HFFc6 (cell line): ENCODE measurements around the gene PREX1. TPM values are rescaled to one million over a fixed set of nuclear protein-coding genes. Genes with fewer than 3 reads are reported as not detected.

Source experiments
- DNase-seq: peaks from one replicate; pipeline ENCODE4 v3.0.0-alpha.2; 2018
- H3K27ac Mint-ChIP-seq: 2 replicates; pipeline ENCODE4 v1.8.0; 2020; ENCODE audit warnings: mild to moderate bottlenecking, mixed read lengths
- H3K27me3 Mint-ChIP-seq: 2 replicates; pipeline ENCODE4 v1.8.0; 2021; ENCODE audit warnings: mild to moderate bottlenecking, moderate library complexity, mixed read lengths; ENCODE audit not compliant: insufficient read depth
- H3K36me3 Mint-ChIP-seq: 2 replicates; pipeline ENCODE4 v1.8.0; 2021; ENCODE audit warnings: low read depth, mixed read lengths
- H3K4me1 Mint-ChIP-seq: 2 replicates; pipeline ENCODE4 v1.8.0; 2020; ENCODE audit warnings: low read depth, mixed read lengths
- H3K4me3 Mint-ChIP-seq: 2 replicates; pipeline ENCODE4 v1.8.0; 2020; ENCODE audit warnings: mild to moderate bottlenecking, moderate library complexity, mixed read lengths
- H3K9me3 Mint-ChIP-seq: 2 replicates; pipeline ENCODE4 v1.8.0; 2020; ENCODE audit warnings: mild to moderate bottlenecking, mixed read lengths
- total RNA-seq, 6 experiments: library from RNA; stranded (reverse); fragmentation: NEBNext Ultra II Directional; extraction: Animal tissue kit (Norgen Biotek cat#: 25700); gene quantifications; 2 replicates in 1 of 6; 3 replicates in 5 of 6; pipeline ENCODE4 v1.2.3, GENCODE V29; 2021
- TF ChIP-seq, protein P1 (sequence below): fragments of 200-600 bp; sonication (generic); IDR thresholded peaks from 2 replicates; pipeline ENCODE4 v1.5.0; 2021; ENCODE audit warnings: antibody characterized with exemption, mild to moderate bottlenecking

PREX1 gene
- total RNA-seq, 6 experiments from 2014 or later = 1.8 to 4.1 (median 2.8) TPM

DNA sequence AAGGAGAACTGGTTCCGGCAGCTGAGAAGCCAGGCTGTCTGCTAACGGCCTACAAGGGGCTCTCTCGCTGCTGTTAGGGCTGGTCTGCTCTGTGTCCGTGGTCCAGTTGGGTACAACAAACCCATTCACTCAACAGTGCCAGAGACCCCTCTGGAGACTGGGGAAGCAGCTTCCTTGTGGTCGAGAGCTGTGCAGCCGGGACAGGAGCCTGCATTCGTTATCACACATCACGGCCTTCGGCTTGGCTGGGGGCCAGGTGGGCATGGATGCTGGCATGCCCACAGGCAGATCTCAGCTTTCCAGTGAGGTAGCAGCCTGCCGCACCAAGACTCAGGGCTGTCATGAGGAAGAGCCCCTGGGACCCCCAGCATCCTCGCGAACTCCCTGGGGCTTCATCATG is 124.7 kb downstream of the PREX1 start:
- H3K36me3 Mint-ChIP-seq = no peaks in the 10 kb centered on the region
- no peak for DNase-seq
- no peak overlapping the region for H3K4me3 Mint-ChIP-seq
- TF ChIP-seq, protein P1, sequence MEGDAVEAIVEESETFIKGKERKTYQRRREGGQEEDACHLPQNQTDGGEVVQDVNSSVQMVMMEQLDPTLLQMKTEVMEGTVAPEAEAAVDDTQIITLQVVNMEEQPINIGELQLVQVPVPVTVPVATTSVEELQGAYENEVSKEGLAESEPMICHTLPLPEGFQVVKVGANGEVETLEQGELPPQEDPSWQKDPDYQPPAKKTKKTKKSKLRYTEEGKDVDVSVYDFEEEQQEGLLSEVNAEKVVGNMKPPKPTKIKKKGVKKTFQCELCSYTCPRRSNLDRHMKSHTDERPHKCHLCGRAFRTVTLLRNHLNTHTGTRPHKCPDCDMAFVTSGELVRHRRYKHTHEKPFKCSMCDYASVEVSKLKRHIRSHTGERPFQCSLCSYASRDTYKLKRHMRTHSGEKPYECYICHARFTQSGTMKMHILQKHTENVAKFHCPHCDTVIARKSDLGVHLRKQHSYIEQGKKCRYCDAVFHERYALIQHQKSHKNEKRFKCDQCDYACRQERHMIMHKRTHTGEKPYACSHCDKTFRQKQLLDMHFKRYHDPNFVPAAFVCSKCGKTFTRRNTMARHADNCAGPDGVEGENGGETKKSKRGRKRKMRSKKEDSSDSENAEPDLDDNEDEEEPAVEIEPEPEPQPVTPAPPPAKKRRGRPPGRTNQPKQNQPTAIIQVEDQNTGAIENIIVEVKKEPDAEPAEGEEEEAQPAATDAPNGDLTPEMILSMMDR = no peak
- H3K4me1 Mint-ChIP-seq = peaks cover 5% of the 10 kb centered on the region
- no peak overlapping the region for H3K27ac Mint-ChIP-seq
- H3K27me3 Mint-ChIP-seq = peaks cover 3% of the 10 kb centered on the region
- no peaks in the 10 kb centered on the region for H3K9me3 Mint-ChIP-seq

DNA sequence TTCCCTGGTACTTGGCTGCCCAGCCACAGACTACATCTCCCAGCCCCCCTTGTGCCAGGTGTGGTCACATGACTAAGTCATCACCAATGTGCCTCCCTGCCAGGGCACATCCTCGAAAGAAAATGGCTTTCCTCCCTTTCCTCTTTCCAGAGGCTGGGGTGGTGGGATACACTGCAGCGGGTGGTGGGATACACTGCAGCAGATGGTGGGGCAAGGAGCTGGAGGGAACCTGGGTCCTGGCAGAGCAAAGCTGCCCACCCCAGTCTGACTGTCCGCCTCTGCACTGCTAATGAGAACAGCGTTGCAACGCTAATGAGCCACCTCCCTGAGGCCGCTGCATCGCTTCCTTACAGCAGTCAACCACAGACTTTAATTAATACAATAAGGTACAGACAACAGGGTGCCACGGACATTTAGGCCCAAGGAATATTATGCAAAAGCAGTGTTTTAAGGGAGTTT is 125.3 kb downstream of the PREX1 start:
- Mint-ChIP-seq H3K36me3 (no peaks in the 10 kb centered on the region), H3K4me1 (peaks cover 11% of the 10 kb centered on the region), H3K27me3 (peaks cover 3% of the 10 kb centered on the region), H3K27ac (no peak overlapping the region), H3K9me3 (no peaks in the 10 kb centered on the region), H3K4me3 (no peak overlapping the region)
- DNase-seq = no peak
- TF ChIP-seq, protein P1 = no peak

DNA sequence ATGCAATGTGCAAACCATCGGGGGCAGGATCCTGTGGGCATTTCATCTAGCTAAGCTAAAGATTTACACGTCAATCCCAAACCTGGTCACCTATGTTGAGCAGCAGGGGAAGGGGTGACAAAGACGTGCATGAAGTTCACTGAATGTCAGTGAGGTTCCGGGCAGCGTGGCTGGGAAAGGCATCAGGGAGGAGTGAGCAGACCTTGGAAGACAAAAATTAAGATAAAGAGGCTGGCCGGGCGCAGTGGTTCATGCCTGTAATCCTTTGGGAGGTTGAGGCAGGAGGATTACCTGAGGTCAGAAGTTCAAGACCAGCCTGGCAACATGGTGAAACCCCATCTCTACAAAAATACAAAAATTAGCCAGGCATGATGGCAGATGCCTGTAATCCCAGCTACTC is 126.1 kb downstream of the PREX1 start:
- no peak overlapping the region for H3K4me3 Mint-ChIP-seq
- DNase-seq = no peak
- H3K36me3 Mint-ChIP-seq = no peaks in the 10 kb centered on the region
- peaks cover 12% of the 10 kb centered on the region for H3K4me1 Mint-ChIP-seq
- H3K27me3 Mint-ChIP-seq = peaks cover 3% of the 10 kb centered on the region
- H3K9me3 Mint-ChIP-seq = no peaks in the 10 kb centered on the region
- TF ChIP-seq, protein P1 = no peak
- no peak overlapping the region for H3K27ac Mint-ChIP-seq

DNA sequence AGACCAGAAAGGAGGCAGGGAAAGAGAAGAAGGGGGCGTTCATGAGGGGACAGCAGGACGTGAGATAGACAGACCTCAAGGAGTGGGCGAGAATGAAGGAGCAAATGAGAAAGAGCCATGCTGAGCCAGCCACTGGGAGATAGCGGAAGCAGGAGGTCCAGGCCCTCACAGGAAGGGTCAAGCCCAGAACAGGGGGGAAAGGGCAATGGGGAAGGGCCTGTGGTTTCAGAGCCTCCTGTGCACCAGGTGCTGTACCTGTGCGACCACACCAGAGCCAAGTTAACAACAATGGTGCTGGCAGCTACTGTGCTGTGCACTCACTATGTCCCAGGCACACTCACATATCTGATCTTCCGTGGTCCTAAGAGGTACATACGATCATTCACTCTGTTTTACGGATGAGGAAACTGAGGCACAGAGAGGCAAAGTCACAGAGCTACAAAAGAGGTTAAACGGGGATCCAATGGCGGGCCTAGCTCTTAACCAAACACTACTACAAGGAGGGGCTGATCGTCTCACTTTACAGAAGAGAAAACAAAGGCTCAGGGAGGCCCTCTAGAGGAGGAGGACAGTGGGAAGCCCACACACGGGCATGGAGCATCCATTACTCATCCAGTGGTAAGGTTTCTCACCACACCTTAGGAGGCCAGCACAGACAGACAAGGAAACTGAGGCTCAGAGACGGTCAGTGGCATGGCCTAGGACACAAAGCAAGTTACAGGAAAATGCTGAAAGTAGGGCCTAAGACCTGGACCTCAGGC is 129.1 kb downstream of the PREX1 start:
- Mint-ChIP-seq H3K4me1 (peaks cover 17% of the 10 kb centered on the region), H3K9me3 (no peaks in the 10 kb centered on the region), H3K4me3 (no peak overlapping the region), H3K36me3 (no peaks in the 10 kb centered on the region), H3K27ac (no peak overlapping the region), H3K27me3 (peaks cover 3% of the 10 kb centered on the region)
- DNase-seq = no peak
- TF ChIP-seq, protein P1 = no peak

DNA sequence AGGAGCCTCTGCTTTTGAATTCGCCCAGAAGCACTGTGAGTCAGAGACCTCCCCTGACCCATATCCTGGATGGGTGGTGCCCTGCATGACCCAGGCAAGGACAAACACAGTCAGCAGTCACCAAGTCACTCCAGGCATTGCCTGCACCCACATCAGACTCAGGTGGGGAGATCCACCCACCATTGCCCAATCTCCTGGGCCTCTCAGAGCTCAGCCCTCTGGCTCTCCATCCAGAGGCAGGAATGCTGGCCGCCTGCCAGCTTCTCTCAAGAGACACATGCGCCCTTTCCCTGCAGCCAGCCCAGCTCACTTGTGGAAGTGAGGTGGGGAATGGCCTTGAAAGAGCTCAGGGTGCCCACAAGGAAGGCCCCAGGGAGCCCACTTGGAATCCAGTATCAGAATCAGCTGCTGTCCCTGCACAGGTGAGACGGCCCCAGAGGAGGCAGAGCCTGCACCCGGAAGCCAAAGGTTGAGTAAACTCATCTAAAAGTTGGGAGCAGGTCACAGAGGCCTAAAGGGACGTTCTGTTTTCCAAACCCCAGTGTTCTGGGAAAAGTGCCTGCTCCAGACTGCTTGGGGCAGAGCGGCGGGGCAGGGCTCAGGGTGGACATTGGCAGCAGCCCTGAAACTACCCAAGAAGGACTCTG is 129.8 kb downstream of the PREX1 start:
- H3K4me1 Mint-ChIP-seq = peaks cover 17% of the 10 kb centered on the region
- H3K27ac Mint-ChIP-seq = no peak overlapping the region
- TF ChIP-seq, protein P1 = no peak
- H3K27me3 Mint-ChIP-seq = peaks cover 3% of the 10 kb centered on the region
- DNase-seq = peak; percentile 58
- H3K4me3 Mint-ChIP-seq = no peak overlapping the region
- H3K9me3 Mint-ChIP-seq = no peaks in the 10 kb centered on the region
- H3K36me3 Mint-ChIP-seq = no peaks in the 10 kb centered on the region
